ENCODE results near the gene SORCS2. TPM values are rescaled to one million over a fixed set of nuclear protein-coding genes. Genes with fewer than 3 reads are reported as not detected.

The SORCS2 gene
- total and polyA plus RNA-seq, 2 of the 8 experiments (the other 6 are each of a cell fraction or from before 2014, with no cell fraction given) = 0.36 to 1.8 TPM

DNA sequence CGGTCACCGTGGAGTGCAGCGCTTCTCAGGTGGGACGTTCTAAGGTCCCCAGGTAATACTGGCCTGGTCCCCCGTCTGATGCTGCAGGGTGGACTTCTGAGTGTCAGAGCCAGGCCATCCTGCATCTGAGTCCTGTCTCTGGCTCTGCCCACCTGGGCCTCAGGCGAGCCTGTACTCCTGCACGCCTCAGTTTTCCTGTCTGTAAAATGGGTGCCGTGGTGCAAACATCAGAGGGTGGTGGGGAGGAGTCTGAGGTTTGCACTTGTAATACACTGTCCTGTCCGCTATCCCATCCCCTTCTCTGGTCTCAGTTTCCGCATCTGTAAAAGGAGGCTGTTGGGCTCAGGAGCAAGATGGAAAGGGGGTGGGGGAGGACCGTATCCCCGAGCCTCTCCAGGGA lies 41.3 kb downstream of the SORCS2 start (continued):
- TF ChIP-seq RNF2 (IDR thresholded peaks at IDR 0.05; ENCODE audit: borderline replicate concordance, low read depth, low read length, missing control alignments, poor library complexity, severe bottlenecking) = no peak
